Smooth muscle cell (in vitro differentiated cells): ENCODE data around the gene SCUBE1. TPM values are rescaled to one million over a fixed set of nuclear protein-coding genes. Genes with fewer than 3 reads are reported as not detected.

ENCODE experiments used
- DNase-seq: peaks from one replicate; lab custom pipeline; 2025; ENCODE audit not compliant: unreplicated experiment; lab: John Stamatoyannopoulos, UW
- H2AFZ ChIP-seq: fragments of 200-600 bp; sonication (generic); 2 replicates; pipeline ENCODE4 v1.6.0; 2016; ENCODE audit warnings: antibody characterized with exemption, low read depth, mild to moderate bottlenecking
- H3F3A ChIP-seq: fragments of 200-600 bp; sonication (generic); 2 replicates; pipeline ENCODE4 v1.6.0; 2017; ENCODE audit warnings: antibody characterized with exemption, low read depth
- H3K27ac ChIP-seq: fragments of 200-600 bp; sonication (generic); 2 replicates; pipeline ENCODE4 v1.5.1; 2016; ENCODE audit warnings: low read depth, mild to moderate bottlenecking
- H3K27me3 ChIP-seq: fragments of 200-600 bp; sonication (generic); 2 replicates; pipeline ENCODE4 v1.6.1; 2016; ENCODE audit warnings: low read depth, mild to moderate bottlenecking
- H3K36me3 ChIP-seq: fragments of 200-600 bp; sonication (generic); 2 replicates; pipeline ENCODE4 v1.5.1; 2016; ENCODE audit warnings: low read depth
- H3K4me1 ChIP-seq: fragments of 200-600 bp; sonication (generic); 2 replicates; pipeline ENCODE4 v1.5.1; 2016; ENCODE audit warnings: low read depth
- H3K4me2 ChIP-seq: fragments of 200-600 bp; sonication (generic); 2 replicates; pipeline ENCODE4 v1.6.0; 2016; ENCODE audit warnings: mild to moderate bottlenecking
- H3K4me3 ChIP-seq: fragments of 200-600 bp; sonication (generic); 2 replicates; pipeline ENCODE4 v1.5.1; 2016; ENCODE audit warnings: mild to moderate bottlenecking
- H3K79me2 ChIP-seq: fragments of 200-600 bp; sonication (generic); 2 replicates; pipeline ENCODE4 v1.6.0; 2016; ENCODE audit warnings: low read depth, mild to moderate bottlenecking
- H3K9ac ChIP-seq: fragments of 200-600 bp; sonication (generic); 2 replicates; pipeline ENCODE4 v1.6.0; 2016; ENCODE audit warnings: low read depth
- H3K9me3 ChIP-seq: fragments of 200-600 bp; sonication (generic); replicated peaks from 2 replicates; pipeline ENCODE4 v1.5.1; 2016; ENCODE audit warnings: low read depth
- H4K20me1 ChIP-seq: fragments of 200-600 bp; sonication (generic); 2 replicates; pipeline ENCODE4 v1.6.0; 2016; ENCODE audit warnings: low read depth
- WGBS: methylation state at CpG from one replicate; pipeline ENCODE4 v1.1.7; 2016; ENCODE audit warnings: low lambda C conversion rate; 5-methylcytosine and 5-hydroxymethylcytosine counted together
- polyA plus RNA-seq: library from polyadenylated mRNA; unstranded; fragments of >200 nt; fragmentation: Nextera tagmentation; extraction: Ambion mirVana; gene quantifications from 2 replicates; pipeline ENCODE4 v1.2.1, GENCODE V29; 2016
- total RNA-seq: library from RNA; depleted of rRNA; stranded (reverse); fragments of >200 nt; gene quantifications from 2 replicates; pipeline ENCODE4 v1.2.3, GENCODE V29; 2014
- TF ChIP-seq, protein P1 (sequence below): fragments of 200-600 bp; sonication (generic); IDR thresholded peaks from 2 replicates; pipeline ENCODE4 v1.5.1; 2017; ENCODE audit warnings: borderline replicate concordance, mild to moderate bottlenecking, antibody characterized with exemption; ENCODE audit not compliant: insufficient read depth, poor library complexity, severe bottlenecking

The SCUBE1 gene
- total and polyA plus RNA-seq, 2 experiments from 2014 or later = 13.4 to 16.3 TPM

GRCh38 chr22:43314611-43315010 is 28.6 kb downstream of the SCUBE1 start:
- no peaks in the 10 kb centered on the region for H3K27me3 ChIP-seq
- H3K27ac ChIP-seq = no peak overlapping the region
- no peaks in the 10 kb centered on the region for H4K20me1 ChIP-seq
- no peaks in the 10 kb centered on the region for H3K9me3 ChIP-seq
- no peak overlapping the region for H3K4me2 ChIP-seq
- H2AFZ ChIP-seq = no peak overlapping the region
- H3K4me3 ChIP-seq = no peak overlapping the region
- WGBS = 82% methylated on average over 5 of the region's 5 CpGs
- H3K36me3 ChIP-seq = no peaks in the 10 kb centered on the region
- H3K4me1 ChIP-seq = peaks cover 3% of the 10 kb centered on the region
- H3F3A ChIP-seq = no peaks in the 10 kb centered on the region
- H3K9ac ChIP-seq = no peak overlapping the region
- no peaks in the 10 kb centered on the region for H3K79me2 ChIP-seq
- TF ChIP-seq, protein P1, sequence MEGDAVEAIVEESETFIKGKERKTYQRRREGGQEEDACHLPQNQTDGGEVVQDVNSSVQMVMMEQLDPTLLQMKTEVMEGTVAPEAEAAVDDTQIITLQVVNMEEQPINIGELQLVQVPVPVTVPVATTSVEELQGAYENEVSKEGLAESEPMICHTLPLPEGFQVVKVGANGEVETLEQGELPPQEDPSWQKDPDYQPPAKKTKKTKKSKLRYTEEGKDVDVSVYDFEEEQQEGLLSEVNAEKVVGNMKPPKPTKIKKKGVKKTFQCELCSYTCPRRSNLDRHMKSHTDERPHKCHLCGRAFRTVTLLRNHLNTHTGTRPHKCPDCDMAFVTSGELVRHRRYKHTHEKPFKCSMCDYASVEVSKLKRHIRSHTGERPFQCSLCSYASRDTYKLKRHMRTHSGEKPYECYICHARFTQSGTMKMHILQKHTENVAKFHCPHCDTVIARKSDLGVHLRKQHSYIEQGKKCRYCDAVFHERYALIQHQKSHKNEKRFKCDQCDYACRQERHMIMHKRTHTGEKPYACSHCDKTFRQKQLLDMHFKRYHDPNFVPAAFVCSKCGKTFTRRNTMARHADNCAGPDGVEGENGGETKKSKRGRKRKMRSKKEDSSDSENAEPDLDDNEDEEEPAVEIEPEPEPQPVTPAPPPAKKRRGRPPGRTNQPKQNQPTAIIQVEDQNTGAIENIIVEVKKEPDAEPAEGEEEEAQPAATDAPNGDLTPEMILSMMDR = no peak
- DNase-seq = no peak

- peak overlapping the region; percentile 5 for H3K4me2 ChIP-seq
- 55% methylated on average over 7 of the region's 7 CpGs for WGBS
Observed at GRCh38 chr22:43313890-43314474, 29.2 kb downstream of the SCUBE1 start.

GRCh38 chr22:43313244-43313889 is 29.8 kb downstream of the SCUBE1 start:
- Histone ChIP-seq H3K4me3 (no peak overlapping the region), H3K4me2 (peak overlapping the region; percentile 5), H3K27me3 (no peaks in the 10 kb centered on the region), H3K27ac (peak overlapping the region; percentile 28), H3K4me1 (peaks cover 3% of the 10 kb centered on the region), H4K20me1 (no peaks in the 10 kb centered on the region), H3F3A (no peaks in the 10 kb centered on the region), H3K9me3 (no peaks in the 10 kb centered on the region), H3K79me2 (no peaks in the 10 kb centered on the region), H3K36me3 (no peaks in the 10 kb centered on the region), H3K9ac (no peak overlapping the region), H2AFZ (no peak overlapping the region)
- WGBS = 72% methylated on average over 6 of the region's 6 CpGs
- TF ChIP-seq, protein P1 = no peak
- DNase-seq = no peak

More at GRCh38 chr22:43313890-43314474, 29.2 kb downstream of the SCUBE1 start:
- H3K4me3 ChIP-seq = no peak overlapping the region
- no peaks in the 10 kb centered on the region for H3K36me3 ChIP-seq
- TF ChIP-seq, protein P1 = no peak
- H3K9ac ChIP-seq = no peak overlapping the region
- no peaks in the 10 kb centered on the region for H4K20me1 ChIP-seq
- H3K79me2 ChIP-seq = no peaks in the 10 kb centered on the region
- H2AFZ ChIP-seq = no peak overlapping the region
- H3F3A ChIP-seq = no peaks in the 10 kb centered on the region
- DNase-seq = no peak
- H3K4me1 ChIP-seq = peaks cover 3% of the 10 kb centered on the region
- no peaks in the 10 kb centered on the region for H3K9me3 ChIP-seq
- H3K27me3 ChIP-seq = no peaks in the 10 kb centered on the region
- H3K27ac ChIP-seq = peak overlapping the region; percentile 28
